ENCODE data around the gene TXNDC8. TPM values are rescaled to one million over a fixed set of nuclear protein-coding genes. Genes with fewer than 3 reads are reported as not detected.
"Not testable (repeated sequence)": the region's sequence is repeated elsewhere in the genome, so short reads cannot be mapped to it uniquely, and the experiment has no call there.

The TXNDC8 gene
- total RNA-seq, 2 donors from 2014 or later: not detected

- not testable (repeated sequence) for H3K4me1 Mint-ChIP-seq; H3K4me3 Mint-ChIP-seq; H3K36me3 Mint-ChIP-seq (ENCODE audit: low read depth); H3K27me3 Mint-ChIP-seq; ATAC-seq (replicated peaks); H3K27ac Mint-ChIP-seq; H3K9me3 Mint-ChIP-seq
Observed at GRCh38 chr9:110311978-110312377, 25.7 kb downstream of the TXNDC8 start.

GRCh38 chr9:110309681-110310080 lies 28.0 kb downstream of the TXNDC8 start:
- Mint-ChIP-seq H3K4me1 (no peaks in the 10 kb centered on the region), H3K36me3 (ENCODE audit: low read depth) (no peaks in the 10 kb centered on the region), H3K9me3 (no peaks in the 10 kb centered on the region), H3K27ac (no peak overlapping the region), H3K27me3 (peaks cover 11% of the 10 kb centered on the region), H3K4me3 (no peak overlapping the region)
- ATAC-seq (replicated peaks): no peak

GRCh38 chr9:110308633-110309038 lies 29.0 kb downstream of the TXNDC8 start:
- ATAC-seq (replicated peaks): no peak
- Mint-ChIP-seq H3K4me1 (no peaks in the 10 kb centered on the region), H3K27me3 (peaks cover 20% of the 10 kb centered on the region), H3K27ac (no peak overlapping the region), H3K9me3 (no peaks in the 10 kb centered on the region), H3K36me3 (ENCODE audit: low read depth) (no peaks in the 10 kb centered on the region), H3K4me3 (no peak overlapping the region)

GRCh38 chr9:110307191-110307590 lies 30.5 kb downstream of the TXNDC8 start:
- H3K9me3 Mint-ChIP-seq: no peaks in the 10 kb centered on the region
- H3K4me1 Mint-ChIP-seq: no peaks in the 10 kb centered on the region
- ATAC-seq (replicated peaks): no peak
- no peak overlapping the region for H3K4me3 Mint-ChIP-seq
- no peaks in the 10 kb centered on the region for H3K36me3 Mint-ChIP-seq (ENCODE audit: low read depth)
- H3K27ac Mint-ChIP-seq: no peak overlapping the region
- H3K27me3 Mint-ChIP-seq: peaks cover 30% of the 10 kb centered on the region

- ATAC-seq (replicated peaks): no peak
Observed at GRCh38 chr9:110303133-110303532, 34.5 kb downstream of the TXNDC8 start.

GRCh38 chr9:110298043-110298605 lies 39.5 kb downstream of the TXNDC8 start:
- H3K9me3 Mint-ChIP-seq: no peaks in the 10 kb centered on the region
- H3K27ac Mint-ChIP-seq: no peak overlapping the region
- H3K27me3 Mint-ChIP-seq: peaks cover 31% of the 10 kb centered on the region
- no peak overlapping the region for H3K4me3 Mint-ChIP-seq
- no peak for ATAC-seq (replicated peaks)
- H3K36me3 Mint-ChIP-seq (ENCODE audit: low read depth): no peaks in the 10 kb centered on the region
- no peaks in the 10 kb centered on the region for H3K4me1 Mint-ChIP-seq

More at GRCh38 chr9:110303133-110303532, 34.5 kb downstream of the TXNDC8 start:
- Mint-ChIP-seq H3K4me3 (no peak overlapping the region), H3K36me3 (ENCODE audit: low read depth) (no peaks in the 10 kb centered on the region), H3K4me1 (no peaks in the 10 kb centered on the region), H3K27me3 (peaks cover 43% of the 10 kb centered on the region), H3K9me3 (no peaks in the 10 kb centered on the region), H3K27ac (no peak overlapping the region)

- no peaks in the 10 kb centered on the region for H3K36me3 Mint-ChIP-seq (ENCODE audit: low read depth)
- ATAC-seq (replicated peaks): no peak
- H3K9me3 Mint-ChIP-seq: no peaks in the 10 kb centered on the region
- no peak overlapping the region for H3K4me3 Mint-ChIP-seq
- H3K27me3 Mint-ChIP-seq: peaks cover 9% of the 10 kb centered on the region
- no peaks in the 10 kb centered on the region for H3K4me1 Mint-ChIP-seq
- H3K27ac Mint-ChIP-seq: no peak overlapping the region
Observed at GRCh38 chr9:110293248-110293647, 44.4 kb downstream of the TXNDC8 start.

GRCh38 chr9:110291921-110292557 lies 45.6 kb downstream of the TXNDC8 start:
- Mint-ChIP-seq H3K4me3 (no peak overlapping the region), H3K27me3 (peaks cover 8% of the 10 kb centered on the region), H3K27ac (no peak overlapping the region), H3K4me1 (no peaks in the 10 kb centered on the region), H3K9me3 (no peaks in the 10 kb centered on the region), H3K36me3 (ENCODE audit: low read depth) (no peaks in the 10 kb centered on the region)
- ATAC-seq (replicated peaks): no peak

GRCh38 chr9:110290001-110290400 lies 47.7 kb downstream of the TXNDC8 start:
- Mint-ChIP-seq H3K4me1 (no peaks in the 10 kb centered on the region), H3K27ac (no peak overlapping the region), H3K36me3 (ENCODE audit: low read depth) (no peaks in the 10 kb centered on the region), H3K27me3 (peaks cover 8% of the 10 kb centered on the region), H3K4me3 (no peak overlapping the region), H3K9me3 (no peaks in the 10 kb centered on the region)
- ATAC-seq (replicated peaks): no peak

- H3K27ac Mint-ChIP-seq: no peak overlapping the region
- ATAC-seq (replicated peaks): no peak
- H3K4me3 Mint-ChIP-seq: no peak overlapping the region
- no peaks in the 10 kb centered on the region for H3K27me3 Mint-ChIP-seq
- H3K9me3 Mint-ChIP-seq: no peaks in the 10 kb centered on the region
- H3K36me3 Mint-ChIP-seq (ENCODE audit: low read depth): no peaks in the 10 kb centered on the region
- no peaks in the 10 kb centered on the region for H3K4me1 Mint-ChIP-seq
Observed at GRCh38 chr9:110288503-110288902, 49.2 kb downstream of the TXNDC8 start.

GRCh38 chr9:110287289-110287680 lies 50.4 kb downstream of the TXNDC8 start:
- H3K9me3 Mint-ChIP-seq: no peaks in the 10 kb centered on the region
- H3K4me3 Mint-ChIP-seq: no peak overlapping the region
- H3K36me3 Mint-ChIP-seq (ENCODE audit: low read depth): no peaks in the 10 kb centered on the region
- H3K4me1 Mint-ChIP-seq: no peaks in the 10 kb centered on the region
- no peak for ATAC-seq (replicated peaks)
- no peaks in the 10 kb centered on the region for H3K27me3 Mint-ChIP-seq
- H3K27ac Mint-ChIP-seq: no peak overlapping the region

GRCh38 chr9:110284211-110284844 lies 53.3 kb downstream of the TXNDC8 start:
- no peaks in the 10 kb centered on the region for H3K36me3 Mint-ChIP-seq (ENCODE audit: low read depth)
- ATAC-seq (replicated peaks): no peak
- H3K27me3 Mint-ChIP-seq: no peaks in the 10 kb centered on the region
- no peak overlapping the region for H3K27ac Mint-ChIP-seq
- no peaks in the 10 kb centered on the region for H3K4me1 Mint-ChIP-seq
- no peak overlapping the region for H3K4me3 Mint-ChIP-seq
- H3K9me3 Mint-ChIP-seq: no peaks in the 10 kb centered on the region

- H3K36me3 Mint-ChIP-seq (ENCODE audit: low read depth): no peaks in the 10 kb centered on the region
- H3K4me1 Mint-ChIP-seq: no peaks in the 10 kb centered on the region
- no peak overlapping the region for H3K4me3 Mint-ChIP-seq
- peaks cover 5% of the 10 kb centered on the region for H3K27me3 Mint-ChIP-seq
- no peak for ATAC-seq (replicated peaks)
- H3K9me3 Mint-ChIP-seq: no peaks in the 10 kb centered on the region
- no peak overlapping the region for H3K27ac Mint-ChIP-seq
Observed at GRCh38 chr9:110283751-110284150, 53.9 kb downstream of the TXNDC8 start.

GRCh38 chr9:110282739-110283081 lies 55.0 kb downstream of the TXNDC8 start:
- Mint-ChIP-seq H3K4me3 (no peak overlapping the region), H3K36me3 (ENCODE audit: low read depth) (no peaks in the 10 kb centered on the region), H3K4me1 (no peaks in the 10 kb centered on the region), H3K27me3 (peaks cover 5% of the 10 kb centered on the region), H3K9me3 (no peaks in the 10 kb centered on the region), H3K27ac (no peak overlapping the region)
- ATAC-seq (replicated peaks): no peak

- no peak overlapping the region for H3K27ac Mint-ChIP-seq
- peaks cover 5% of the 10 kb centered on the region for H3K27me3 Mint-ChIP-seq
- no peaks in the 10 kb centered on the region for H3K36me3 Mint-ChIP-seq (ENCODE audit: low read depth)
- no peak overlapping the region for H3K4me3 Mint-ChIP-seq
- ATAC-seq (replicated peaks): no peak
- H3K4me1 Mint-ChIP-seq: no peaks in the 10 kb centered on the region
- no peaks in the 10 kb centered on the region for H3K9me3 Mint-ChIP-seq
Observed at GRCh38 chr9:110282018-110282738, 55.5 kb downstream of the TXNDC8 start.

All from activated T-helper 17 cell treated with anti-CD3 and anti-CD28 coated beads, Interleukin-2, amount 50 U/mL, for 72 hours (primary cell).